Inferior parietal cortex (tissue), 1 donor: ENCODE measurements around the gene BCAS3.

Source experiments
- DNase-seq: peaks from one replicate; pipeline ENCODE4 v3.0.0-alpha.2; 2016; ENCODE audit errors: extremely low spot score

BCAS3 gene

GRCh38 chr17:61382796-61383688 is 705.4 kb downstream of the BCAS3 start:
- DNase-seq, result no peak

- no peak for DNase-seq
Measured at GRCh38 chr17:61383689-61384201, 706.1 kb downstream of the BCAS3 start.

GRCh38 chr17:61384354-61384691 is 706.7 kb downstream of the BCAS3 start:
- no peak for DNase-seq

- DNase-seq, result no peak
Measured at GRCh38 chr17:61384692-61385576, 707.3 kb downstream of the BCAS3 start.

GRCh38 chr17:61385577-61386236 is 708.1 kb downstream of the BCAS3 start:
- no peak for DNase-seq

GRCh38 chr17:61386251-61386650 is 708.6 kb downstream of the BCAS3 start:
- no peak for DNase-seq

GRCh38 chr17:61387011-61387410 is 709.4 kb downstream of the BCAS3 start:
- DNase-seq, result no peak

GRCh38 chr17:61387511-61388305 is 710.1 kb downstream of the BCAS3 start:
- no peak for DNase-seq

- no peak for DNase-seq
Measured at GRCh38 chr17:61388561-61389356, 711.1 kb downstream of the BCAS3 start.

- DNase-seq, result no peak
Measured at GRCh38 chr17:61389670-61390478, 712.2 kb downstream of the BCAS3 start.

- DNase-seq, result no peak
Measured at GRCh38 chr17:61390479-61390791, 712.8 kb downstream of the BCAS3 start.

- DNase-seq, result no peak
Measured at GRCh38 chr17:61391595-61392291, 714.1 kb downstream of the BCAS3 start.

- no peak for DNase-seq
Measured at GRCh38 chr17:61392679-61393078, 715.0 kb downstream of the BCAS3 start.

- no peak for DNase-seq
Measured at GRCh38 chr17:61393550-61393903, 715.9 kb downstream of the BCAS3 start.

- DNase-seq, result no peak
Measured at GRCh38 chr17:61393904-61394629, 716.4 kb downstream of the BCAS3 start.

- no peak for DNase-seq
Measured at GRCh38 chr17:61394630-61395408, 717.2 kb downstream of the BCAS3 start.

- no peak for DNase-seq
Measured at GRCh38 chr17:61395409-61395982, 717.8 kb downstream of the BCAS3 start.
